HEK293T (cell line): ENCODE measurements around the gene FSTL4.

Experiments used
- CTCF ChIA-PET: fragments of 350-600 bp; formaldehyde crosslinking; extraction: SDS; loops from one replicate; lab custom pipeline; 2021; ENCODE audit warnings: antibody characterized with exemption, inconsistent platforms; lab: Yijun Ruan, JAX
- POLR2A ChIA-PET: fragments of 350-600 bp; formaldehyde crosslinking; extraction: SDS; loops from one replicate; lab custom pipeline; 2020; ENCODE audit warnings: antibody characterized with exemption, inconsistent platforms; lab: Yijun Ruan, JAX
- DNase-seq: peaks from one replicate; pipeline ENCODE4 v3.0.0; 2012; ENCODE audit warnings: mixed read lengths; ENCODE audit errors: extremely low spot score
- ARNT ChIP-seq: fragments of 450-650 bp; IDR thresholded peaks from 2 replicates; pipeline ENCODE4 v1.6.1; 2017; ENCODE audit warnings: mild to moderate bottlenecking
- BHLHE40 ChIP-seq: fragments of 450-650 bp; IDR thresholded peaks from 2 replicates; pipeline ENCODE4 v1.6.1; 2016; ENCODE audit warnings: mild to moderate bottlenecking, moderate library complexity, borderline replicate concordance
- CTBP1 ChIP-seq: fragments of 450-650 bp; IDR thresholded peaks from 2 replicates; pipeline ENCODE4 v1.6.1; 2016; ENCODE audit warnings: borderline replicate concordance
- ELF4 ChIP-seq: fragments of 450-650 bp; IDR thresholded peaks from 2 replicates; pipeline ENCODE4 v1.6.1; 2017; ENCODE audit warnings: antibody characterized with exemption
- FOXA1 ChIP-seq: fragments of 450-650 bp; IDR thresholded peaks from 2 replicates; pipeline ENCODE4 v1.6.1; 2016; ENCODE audit warnings: mild to moderate bottlenecking
- FOXK2 ChIP-seq: fragments of 450-650 bp; IDR thresholded peaks from 2 replicates; pipeline ENCODE4 v1.6.1; 2016; ENCODE audit warnings: mild to moderate bottlenecking
- FOXM1 ChIP-seq: fragments of 450-650 bp; IDR thresholded peaks from 2 replicates; pipeline ENCODE4 v1.6.1; 2017; ENCODE audit warnings: mild to moderate bottlenecking, borderline replicate concordance
- HDGF ChIP-seq: fragments of 450-650 bp; IDR thresholded peaks from 2 replicates; pipeline ENCODE4 v1.6.1; 2017; ENCODE audit warnings: antibody characterized with exemption, borderline replicate concordance
- L3MBTL2 ChIP-seq: fragments of 450-650 bp; conservative IDR thresholded peaks from 2 replicates; pipeline ENCODE4 v1.6.1; 2016; ENCODE audit warnings: mild to moderate bottlenecking
- LEF1 ChIP-seq: fragments of 450-650 bp; IDR thresholded peaks from 2 replicates; pipeline ENCODE4 v1.6.1; 2017; ENCODE audit warnings: mild to moderate bottlenecking, borderline replicate concordance
- NFRKB ChIP-seq: fragments of 450-650 bp; IDR thresholded peaks from 2 replicates; pipeline ENCODE4 v1.6.1; 2016; ENCODE audit warnings: mild to moderate bottlenecking, moderate library complexity
- SP1 ChIP-seq: fragments of 450-650 bp; IDR thresholded peaks from 2 replicates; pipeline ENCODE4 v1.6.1; 2017
- SUZ12 ChIP-seq: fragments of 450-650 bp; IDR thresholded peaks from 2 replicates; pipeline ENCODE4 v1.6.1; 2016; ENCODE audit warnings: mild to moderate bottlenecking
- TARDBP ChIP-seq: fragments of 450-650 bp; IDR thresholded peaks from 2 replicates; pipeline ENCODE4 v1.6.1; 2016
- ZNF384 ChIP-seq: fragments of 450-650 bp; IDR thresholded peaks from 2 replicates; pipeline ENCODE4 v1.6.1; 2016
- TF ChIP-seq, protein P1 (sequence below): fragments of 450-650 bp; IDR thresholded peaks from 2 replicates; pipeline ENCODE4 v1.6.1; 2016

FSTL4 gene

GRCh38 chr5:133612249-133612860 is at the start of gene FSTL4:
TSS of gene FSTL4 (minus strand) at chr5:133612541.
- DNase-seq: peak; percentile 55
- no peak for TF ChIP-seq FOXK2
- no peak for TF ChIP-seq LEF1
- TF ChIP-seq L3MBTL2: no peak
- no peak for TF ChIP-seq BHLHE40
- TF ChIP-seq FOXA1: no peak
- TF ChIP-seq CTBP1: no peak
- no peak for TF ChIP-seq ELF4
- TF ChIP-seq FOXM1: no peak
- no peak for TF ChIP-seq SP1
- TF ChIP-seq SUZ12: no peak
- TF ChIP-seq ZNF384: no peak
- no peak for TF ChIP-seq NFRKB
- TF ChIP-seq TARDBP: no peak
- TF ChIP-seq HDGF: no peak
- no peak for TF ChIP-seq ARNT
- TF ChIP-seq, protein P1, sequence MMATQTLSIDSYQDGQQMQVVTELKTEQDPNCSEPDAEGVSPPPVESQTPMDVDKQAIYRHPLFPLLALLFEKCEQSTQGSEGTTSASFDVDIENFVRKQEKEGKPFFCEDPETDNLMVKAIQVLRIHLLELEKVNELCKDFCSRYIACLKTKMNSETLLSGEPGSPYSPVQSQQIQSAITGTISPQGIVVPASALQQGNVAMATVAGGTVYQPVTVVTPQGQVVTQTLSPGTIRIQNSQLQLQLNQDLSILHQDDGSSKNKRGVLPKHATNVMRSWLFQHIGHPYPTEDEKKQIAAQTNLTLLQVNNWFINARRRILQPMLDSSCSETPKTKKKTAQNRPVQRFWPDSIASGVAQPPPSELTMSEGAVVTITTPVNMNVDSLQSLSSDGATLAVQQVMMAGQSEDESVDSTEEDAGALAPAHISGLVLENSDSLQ: no peak
- ChIA-PET POLR2A (no interaction called here), CTCF (interaction anchor here (0.6 to 1.9 kb wide), 2 partner anchors 105 to 189 kb away, joined by 3 to 4 read pairs; no protein-coding TSS in a partner anchor)

- CTCF ChIA-PET: no interaction called here
- POLR2A ChIA-PET: no interaction called here
- DNase-seq: no peak
- TF ChIP-seq NFRKB (no peak), FOXK2 (no peak), FOXM1 (no peak), L3MBTL2 (no peak), HDGF (no peak)
These were observed 49.0 kb upstream of the FSTL4 start for GRCh38 chr5:133661389-133661788.

- ChIA-PET CTCF (no interaction called here), POLR2A (no interaction called here)
- DNase-seq: no peak
- TF ChIP-seq TARDBP: no peak
- TF ChIP-seq CTBP1: no peak
- TF ChIP-seq FOXK2: no peak
- TF ChIP-seq, protein P1: no peak
- TF ChIP-seq FOXM1: no peak
- no peak for TF ChIP-seq ZNF384
- no peak for TF ChIP-seq ELF4
- no peak for TF ChIP-seq SP1
- TF ChIP-seq NFRKB: no peak
- no peak for TF ChIP-seq SUZ12
- no peak for TF ChIP-seq HDGF
- no peak for TF ChIP-seq ARNT
- no peak for TF ChIP-seq L3MBTL2
- TF ChIP-seq LEF1: no peak
- TF ChIP-seq BHLHE40: no peak
- TF ChIP-seq FOXA1: no peak
These were observed 46.0 kb upstream of the FSTL4 start for GRCh38 chr5:133658327-133658726.

DNA sequence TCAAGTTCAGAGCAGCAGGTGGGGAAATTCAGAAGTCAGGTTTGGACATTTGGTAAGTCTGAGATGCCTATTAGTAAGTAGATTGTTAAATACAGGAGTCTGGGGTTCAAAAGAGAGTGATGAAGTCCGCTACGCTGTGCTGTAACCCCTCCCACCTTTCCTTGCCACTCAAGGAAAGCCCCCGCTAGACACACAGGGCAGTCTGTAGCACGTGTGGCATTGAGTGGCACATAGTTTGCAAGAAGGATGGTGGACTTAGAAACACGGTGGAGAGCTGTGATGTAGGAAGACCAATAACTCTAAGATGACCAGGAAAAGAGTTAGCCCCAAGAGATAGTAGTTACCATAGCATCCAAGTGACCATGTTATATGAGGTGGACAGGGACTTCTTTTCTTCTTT is 44.7 kb upstream of the FSTL4 start:
- DNase-seq: no peak
- CTCF ChIA-PET: no interaction called here
- no peak for TF ChIP-seq NFRKB
- TF ChIP-seq, protein P1: no peak
- no peak for TF ChIP-seq BHLHE40
- no peak for TF ChIP-seq SP1
- TF ChIP-seq FOXM1: no peak
- no peak for TF ChIP-seq LEF1
- TF ChIP-seq ZNF384: no peak
- TF ChIP-seq TARDBP: no peak
- no peak for TF ChIP-seq FOXK2
- TF ChIP-seq FOXA1: no peak
- no peak for TF ChIP-seq ARNT
- TF ChIP-seq CTBP1: no peak
- TF ChIP-seq L3MBTL2: no peak
- TF ChIP-seq SUZ12: no peak
- TF ChIP-seq ELF4: no peak
- no peak for TF ChIP-seq HDGF
- POLR2A ChIA-PET: no interaction called here

- no peak for DNase-seq
- no peak for TF ChIP-seq ELF4
- no peak for TF ChIP-seq ARNT
- TF ChIP-seq, protein P1: no peak
- TF ChIP-seq FOXA1: no peak
- TF ChIP-seq FOXM1: no peak
- no peak for TF ChIP-seq FOXK2
- TF ChIP-seq NFRKB: no peak
- no peak for TF ChIP-seq CTBP1
- TF ChIP-seq LEF1: no peak
- no peak for TF ChIP-seq SUZ12
- TF ChIP-seq SP1: no peak
- TF ChIP-seq L3MBTL2: no peak
- TF ChIP-seq TARDBP: no peak
- no peak for TF ChIP-seq ZNF384
- TF ChIP-seq BHLHE40: no peak
- no peak for TF ChIP-seq HDGF
- ChIA-PET CTCF (no interaction called here), POLR2A (no interaction called here)
These were observed 43.6 kb upstream of the FSTL4 start for GRCh38 chr5:133655966-133656365.
